Measurements from ENCODE around the gene SRP72. TPM values are rescaled to one million over a fixed set of nuclear protein-coding genes. Genes with fewer than 3 reads are reported as not detected.
"Not testable (repeated sequence)": the region's sequence is repeated elsewhere in the genome, so short reads cannot be mapped to it uniquely, and the experiment has no call there.

SRP72 gene
- total RNA-seq, 2 donors from 2014 or later: 74.4 to 79.6 TPM

DNA sequence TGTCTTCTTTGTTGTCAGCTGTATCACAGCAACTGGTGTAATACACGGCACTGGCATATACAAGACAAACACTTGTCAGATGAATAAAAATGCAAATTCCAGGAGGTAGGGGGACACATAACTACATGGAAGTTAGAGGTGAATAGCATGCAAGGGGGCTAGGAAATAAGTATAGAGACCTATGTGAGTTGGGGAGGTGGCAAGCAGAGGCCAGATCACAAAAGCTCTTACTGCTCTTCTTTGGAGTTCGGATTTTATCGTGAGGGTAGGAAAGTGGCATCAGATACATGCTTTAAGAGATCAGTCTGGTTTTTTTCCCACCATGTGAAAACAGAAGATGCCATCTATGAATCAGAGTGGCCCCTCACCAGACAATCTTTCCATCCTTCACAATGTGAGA is 2.8 kb upstream of the SRP72 start:
- H3K27me3 ChIP-seq: no peaks in the 10 kb centered on the region
- no peak overlapping the region for H3K27ac ChIP-seq

GRCh38 chr4:56465599-56466295 is 1.7 kb upstream of the SRP72 start:
- H3K4me3 ChIP-seq: no peak overlapping the region
- H3K9ac ChIP-seq (ENCODE audit: low read depth in 2 of 2, low read length in 2 of 2): no peak overlapping the region
- intact Hi-C loops (cut with DNase I): loop anchor here (5.0 kb wide), 1 partner anchor 78 kb away; the partner anchor contains the start of gene AASDH
- no peaks in the 10 kb centered on the region for H3K9me3 ChIP-seq
- TF ChIP-seq CTCF (IDR thresholded peaks at IDR 0.05): no peak
- no peak overlapping the region for H3K27ac ChIP-seq
- DNase-seq: no peak
- H3K4me1 ChIP-seq: peaks cover 8% of the 10 kb centered on the region
- H3K36me3 ChIP-seq: no peaks in the 10 kb centered on the region
- H3K27me3 ChIP-seq: no peaks in the 10 kb centered on the region

More for the DNA sequence above, 2.8 kb upstream of the SRP72 start:
- no peak for TF ChIP-seq CTCF (IDR thresholded peaks at IDR 0.05)
- Histone ChIP-seq H3K4me1 (peaks cover 8% of the 10 kb centered on the region), H3K9ac (ENCODE audit: low read depth in 2 of 2, low read length in 2 of 2) (no peak overlapping the region), H3K36me3 (no peaks in the 10 kb centered on the region), H3K9me3 (no peaks in the 10 kb centered on the region), H3K4me3 (no peak overlapping the region)
- intact Hi-C loops (cut with DNase I): no loop called here
- DNase-seq: no peak

DNA sequence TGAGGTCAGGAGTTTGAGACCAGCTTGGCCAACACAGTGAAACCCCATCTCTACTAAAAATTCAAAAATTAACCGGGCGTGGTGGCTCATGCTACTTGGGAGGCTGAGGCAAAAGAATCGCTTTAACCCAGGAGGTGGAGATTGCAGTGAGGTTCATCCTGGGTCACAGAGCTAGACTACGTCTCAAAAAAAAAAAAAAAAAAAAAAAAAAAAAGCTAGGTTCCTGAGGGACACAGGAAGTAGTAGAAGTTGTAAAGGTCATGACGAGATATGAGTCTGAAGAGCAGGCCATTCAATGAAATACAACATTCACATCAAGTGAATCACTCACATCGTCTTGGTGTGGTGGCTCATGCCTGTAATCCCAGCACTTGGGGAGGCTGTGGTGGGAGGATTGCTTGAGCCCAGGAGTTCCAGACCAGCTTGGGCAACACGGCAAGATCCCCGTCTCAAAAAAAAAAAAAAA is 1.1 kb upstream of the SRP72 start:
- DNase-seq: peak; percentile 26
- H3K4me1 ChIP-seq, H3K27me3 ChIP-seq, H3K9me3 ChIP-seq, H3K36me3 ChIP-seq: not testable (repeated sequence)
- Histone ChIP-seq H3K9ac (ENCODE audit: low read depth in 2 of 2, low read length in 2 of 2) (peak overlapping the region; percentile 89 to 91), H3K27ac (peak overlapping the region; percentile 91), H3K4me3 (peak overlapping the region; percentile 88)
- intact Hi-C loops (cut with DNase I): loop anchor here (5.0 kb wide), 1 partner anchor 79 kb away; the partner anchor contains the start of gene AASDH

DNA sequence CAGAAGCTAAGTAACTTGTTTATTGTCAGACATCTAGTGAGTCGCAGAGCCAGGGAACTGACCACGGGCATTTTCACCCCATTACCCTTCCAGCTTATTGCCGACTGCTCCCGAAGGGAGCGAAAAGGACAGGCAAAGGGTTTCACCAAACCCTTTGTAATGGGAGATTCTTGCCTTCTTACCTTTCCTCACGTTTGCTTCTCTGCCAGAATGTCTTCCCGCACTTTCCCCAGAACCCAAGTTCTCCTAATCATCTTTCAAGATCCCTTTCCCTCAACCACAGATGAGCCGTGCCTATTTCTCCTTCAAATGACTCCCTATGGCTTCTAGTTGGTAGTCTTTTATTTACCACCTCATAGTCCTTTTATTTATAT is 520 bp upstream of the SRP72 start:
- Histone ChIP-seq H3K9ac (ENCODE audit: low read depth in 2 of 2, low read length in 2 of 2) (peak overlapping the region; percentile 89 to 91), H3K4me3 (peak overlapping the region; percentile 88), H3K27ac (peak overlapping the region; percentile 91), H3K4me1 (peaks cover 8% of the 10 kb centered on the region), H3K27me3 (no peaks in the 10 kb centered on the region), H3K9me3 (no peaks in the 10 kb centered on the region), H3K36me3 (peaks cover 9% of the 10 kb centered on the region)
- TF ChIP-seq CTCF (IDR thresholded peaks at IDR 0.05): no peak
- DNase-seq: no peak
- intact Hi-C loops (cut with DNase I): loop anchor here (5.0 kb wide), 1 partner anchor 80 kb away; the partner anchor contains the start of gene AASDH

GRCh38 chr4:56468097-56468422 is 643 bp downstream of the SRP72 start:
- Histone ChIP-seq H3K27ac (peak overlapping the region; percentile 91), H3K4me1 (peaks cover 8% of the 10 kb centered on the region), H3K4me3 (peak overlapping the region; percentile 88), H3K27me3 (no peaks in the 10 kb centered on the region), H3K36me3 (peaks cover 10% of the 10 kb centered on the region), H3K9ac (ENCODE audit: low read depth in 2 of 2, low read length in 2 of 2) (peak overlapping the region; percentile 89 to 91), H3K9me3 (no peaks in the 10 kb centered on the region)
- DNase-seq: peak; percentile 68
- no peak for TF ChIP-seq CTCF (IDR thresholded peaks at IDR 0.05)
- intact Hi-C loops (cut with DNase I): loop anchor here (5.0 kb wide), 1 partner anchor 81 kb away; the partner anchor contains the start of gene AASDH

All from colonic mucosa (tissue), 4 donors.